HG02970 (cell line): ENCODE data around the gene ZNF462.

Experiments used
- ATAC-seq: cut with Tn5 transposase; IDR thresholded peaks from one replicate; pipeline ENCODE4 v1.9.1; 2021; ENCODE audit warnings: mild to moderate bottlenecking, moderate library complexity, moderate number of reproducible peaks; ENCODE audit not compliant: unreplicated experiment, low FRiP score

Gene ZNF462

GRCh38 chr9:106920091-106920490 lies 57.1 kb downstream of the ZNF462 start:
- no peak for ATAC-seq

DNA sequence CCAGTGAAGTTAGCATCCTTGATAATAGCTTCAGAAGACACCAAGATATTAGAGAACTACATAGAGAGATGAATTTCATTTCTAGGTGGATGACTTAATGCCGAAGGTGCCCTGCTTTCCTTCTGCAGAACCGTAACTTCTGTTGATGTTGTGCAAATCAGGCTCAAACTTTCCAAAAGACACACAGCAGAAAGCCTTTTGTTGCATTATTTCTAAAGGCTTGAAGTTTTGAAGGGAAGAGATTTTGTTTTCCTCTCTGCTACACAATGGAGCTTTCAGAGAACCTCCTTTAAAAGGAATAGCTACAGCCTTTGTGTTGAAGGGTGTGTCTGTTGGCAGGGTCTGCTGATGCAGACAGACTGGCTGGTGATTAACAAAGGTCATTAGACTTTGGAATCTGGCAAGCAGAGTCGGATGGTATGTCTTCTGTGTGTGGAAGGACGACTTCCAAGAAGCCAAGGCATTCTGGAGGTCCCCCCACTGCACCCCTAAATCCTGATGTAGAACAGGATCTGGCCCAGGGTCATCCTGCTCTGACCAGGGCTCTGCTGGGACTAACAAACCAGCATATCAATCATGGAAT lies 57.8 kb downstream of the ZNF462 start:
- no peak for ATAC-seq

- ATAC-seq: no peak
Observed at GRCh38 chr9:106921341-106921899, 58.5 kb downstream of the ZNF462 start.

DNA sequence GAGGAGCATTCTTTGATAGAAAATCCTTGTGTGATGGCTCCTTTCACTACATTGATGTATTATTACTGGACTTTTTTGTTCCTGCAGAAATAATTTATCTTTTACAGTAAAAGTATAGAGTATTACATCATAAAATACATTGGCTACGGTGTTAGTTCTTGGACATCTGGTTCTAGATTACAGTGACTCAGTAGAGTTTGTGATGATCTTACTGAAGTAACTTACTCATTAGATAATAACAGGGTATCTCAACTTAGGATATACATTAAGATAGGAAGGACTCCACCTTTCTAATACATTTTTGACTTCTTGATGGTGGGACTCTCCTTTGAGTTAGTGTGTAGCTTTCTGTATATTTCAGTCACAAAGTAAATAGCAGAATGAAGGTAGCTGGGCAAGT lies 59.1 kb downstream of the ZNF462 start:
- no peak for ATAC-seq

- ATAC-seq: no peak
Observed at GRCh38 chr9:106925392-106925791, 62.4 kb downstream of the ZNF462 start.

DNA sequence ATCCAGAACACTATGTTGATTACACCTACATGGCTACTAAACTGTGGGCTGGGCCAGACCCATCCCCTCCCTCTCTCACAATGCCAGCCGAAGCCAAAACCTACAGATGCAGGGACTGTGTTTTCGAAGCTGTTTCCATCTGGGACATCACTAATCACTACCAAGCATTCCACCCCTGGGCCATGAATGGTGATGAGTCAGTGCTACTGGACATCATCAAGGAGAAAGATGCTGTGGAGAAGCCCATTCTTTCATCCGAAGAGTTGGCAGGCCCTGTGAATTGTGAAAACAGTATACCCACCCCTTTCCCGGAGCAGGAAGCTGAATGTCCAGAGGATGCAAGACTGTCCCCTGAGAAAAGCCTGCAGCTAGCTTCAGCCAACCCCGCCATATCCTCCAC lies 65.0 kb downstream of the ZNF462 start:
- ATAC-seq: no peak

- no peak for ATAC-seq
Observed at GRCh38 chr9:106928350-106928749, 65.4 kb downstream of the ZNF462 start.

GRCh38 chr9:106929471-106930177 lies 66.7 kb downstream of the ZNF462 start:
- no peak for ATAC-seq

DNA sequence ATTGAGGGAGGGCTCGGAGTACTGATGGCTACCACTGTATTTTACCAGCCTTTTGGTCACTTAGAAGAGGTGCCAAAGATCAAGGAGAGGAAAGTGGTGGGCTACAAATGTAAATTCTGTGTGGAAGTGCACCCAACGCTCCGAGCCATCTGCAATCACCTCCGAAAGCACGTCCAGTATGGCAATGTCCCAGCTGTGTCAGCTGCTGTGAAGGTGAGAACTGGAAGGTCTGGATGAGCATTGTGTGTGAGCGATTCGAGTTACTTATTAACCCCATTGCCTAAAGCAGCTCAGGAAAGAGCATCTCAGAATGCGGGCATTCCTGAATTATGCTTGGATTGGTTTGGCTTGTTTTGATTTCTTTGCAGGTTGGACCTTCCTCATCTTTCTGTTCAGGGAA lies 67.5 kb downstream of the ZNF462 start:
- no peak for ATAC-seq

- ATAC-seq: no peak
Observed at GRCh38 chr9:106931466-106931865, 68.5 kb downstream of the ZNF462 start.

GRCh38 chr9:106932178-106932577 lies 69.2 kb downstream of the ZNF462 start:
- ATAC-seq: no peak

- ATAC-seq: no peak
Observed at GRCh38 chr9:106932675-106933074, 69.7 kb downstream of the ZNF462 start.

DNA sequence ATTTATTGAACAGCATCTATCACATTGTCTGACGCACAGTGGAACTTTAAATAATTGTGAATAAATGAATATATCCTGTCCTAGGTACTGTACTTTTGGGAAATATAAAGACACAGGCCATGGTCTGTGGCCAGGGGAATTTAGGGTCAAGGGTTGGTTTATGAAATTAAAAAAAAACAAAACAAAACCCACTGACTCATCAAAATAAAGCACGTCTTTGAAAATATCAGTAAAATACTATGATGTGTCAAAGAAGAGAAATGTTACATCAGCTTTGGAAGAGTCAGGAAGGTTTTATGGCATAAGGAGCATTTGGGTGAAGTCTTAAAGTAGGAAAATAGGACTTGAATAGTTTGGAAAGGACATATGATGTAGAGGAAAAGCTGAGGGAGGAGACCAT lies 70.5 kb downstream of the ZNF462 start:
- ATAC-seq: no peak

DNA sequence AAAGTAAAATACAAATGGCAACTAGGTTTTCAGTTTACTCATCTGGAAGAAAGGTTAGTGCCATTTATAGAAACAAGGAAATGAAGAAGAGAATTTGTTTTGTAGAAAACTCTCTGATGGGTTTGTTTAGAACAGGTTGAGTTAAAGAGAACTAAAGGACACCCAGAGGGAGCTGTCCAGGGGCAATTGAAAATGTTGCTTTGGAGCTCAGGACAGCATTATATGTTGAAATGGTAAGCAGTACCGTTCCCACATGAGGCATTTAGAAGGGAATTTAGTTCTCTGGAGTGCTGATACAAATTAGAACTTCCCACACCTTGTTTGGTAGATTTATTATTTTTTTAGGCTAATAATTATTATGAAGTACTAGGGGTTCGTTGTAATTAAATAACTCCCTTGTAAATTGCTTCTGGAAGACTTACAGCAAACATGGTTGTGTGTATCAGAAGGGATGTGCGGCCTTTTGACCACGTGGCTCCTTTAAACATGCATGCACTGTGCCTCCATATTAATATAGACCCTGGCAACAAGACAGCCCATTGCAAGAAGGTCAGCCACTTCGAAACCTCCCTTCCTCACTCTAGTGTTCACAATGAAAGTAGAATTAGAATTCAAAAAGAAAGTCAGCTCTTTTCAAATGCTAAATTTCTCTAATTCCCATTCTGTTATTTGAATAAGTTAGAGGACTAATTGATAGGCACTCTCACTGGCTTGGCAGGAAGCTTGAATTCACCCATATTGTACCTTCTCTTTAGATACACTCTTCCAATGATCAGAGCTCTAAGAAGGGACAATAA lies 71.7 kb downstream of the ZNF462 start:
- ATAC-seq: no peak

- ATAC-seq: no peak
Observed at GRCh38 chr9:106936680-106937079, 73.7 kb downstream of the ZNF462 start.

DNA sequence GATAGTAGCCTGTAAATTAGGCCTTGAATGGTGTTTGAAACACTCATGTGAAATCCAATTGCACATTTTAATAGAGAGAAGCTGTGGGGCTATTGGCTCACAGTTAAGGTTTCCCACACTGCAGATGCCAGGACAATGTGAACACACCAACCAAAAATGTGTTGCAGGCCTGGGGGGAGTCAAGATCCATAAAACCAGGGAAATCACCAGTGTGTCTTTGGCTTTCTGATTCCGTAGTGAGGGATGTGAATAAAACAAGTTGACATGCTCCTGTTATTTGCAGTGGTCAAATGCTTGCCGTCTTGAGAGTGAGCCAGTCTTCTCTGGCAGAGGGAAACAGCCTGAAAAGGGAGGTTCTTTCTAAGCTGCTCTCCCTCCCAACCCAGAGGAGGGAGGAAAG lies 79.0 kb downstream of the ZNF462 start:
- ATAC-seq: no peak

DNA sequence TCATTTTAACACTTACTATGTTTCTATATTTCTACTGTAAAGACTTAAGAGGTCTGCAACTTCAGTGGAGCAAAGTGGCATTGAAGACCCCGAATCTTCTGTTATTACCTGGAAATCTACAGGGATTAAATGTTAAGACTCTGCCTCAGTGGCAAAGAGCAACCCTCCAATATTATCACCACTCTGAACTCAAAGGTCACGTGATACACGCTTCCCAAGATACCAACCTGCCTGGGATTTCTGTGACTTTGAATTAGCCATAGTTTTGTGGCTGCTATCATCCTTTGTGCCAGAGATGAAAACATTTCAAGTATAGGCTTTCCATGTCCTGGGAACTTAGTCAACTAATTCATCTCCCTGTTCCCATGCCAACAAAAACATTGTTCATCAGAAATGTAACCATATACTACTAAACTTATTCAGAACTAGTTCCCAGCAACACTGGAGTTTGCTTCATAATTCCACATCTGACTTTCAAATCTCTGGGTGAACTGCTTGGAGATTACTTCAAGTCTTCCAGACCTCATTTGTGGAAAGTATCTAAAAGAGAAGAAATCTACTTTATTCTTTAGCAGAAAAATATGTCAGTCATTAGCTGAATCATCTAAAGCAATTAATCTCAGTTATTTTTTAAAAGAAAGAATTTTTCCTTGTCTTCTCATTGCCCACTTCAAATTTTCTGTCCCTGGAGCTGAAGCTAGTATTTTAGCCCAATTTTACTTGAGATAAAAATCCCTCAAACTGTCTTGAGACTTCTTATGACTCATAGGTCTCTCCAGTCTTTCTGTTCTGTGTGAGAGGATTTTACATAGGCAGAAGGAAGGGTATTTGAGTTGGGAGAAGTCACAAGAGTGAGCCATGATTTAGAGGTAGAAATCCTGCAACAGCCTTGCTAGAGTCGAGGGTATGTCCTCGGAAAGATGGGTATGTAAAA lies 83.0 kb downstream of the ZNF462 start:
- no peak for ATAC-seq

DNA sequence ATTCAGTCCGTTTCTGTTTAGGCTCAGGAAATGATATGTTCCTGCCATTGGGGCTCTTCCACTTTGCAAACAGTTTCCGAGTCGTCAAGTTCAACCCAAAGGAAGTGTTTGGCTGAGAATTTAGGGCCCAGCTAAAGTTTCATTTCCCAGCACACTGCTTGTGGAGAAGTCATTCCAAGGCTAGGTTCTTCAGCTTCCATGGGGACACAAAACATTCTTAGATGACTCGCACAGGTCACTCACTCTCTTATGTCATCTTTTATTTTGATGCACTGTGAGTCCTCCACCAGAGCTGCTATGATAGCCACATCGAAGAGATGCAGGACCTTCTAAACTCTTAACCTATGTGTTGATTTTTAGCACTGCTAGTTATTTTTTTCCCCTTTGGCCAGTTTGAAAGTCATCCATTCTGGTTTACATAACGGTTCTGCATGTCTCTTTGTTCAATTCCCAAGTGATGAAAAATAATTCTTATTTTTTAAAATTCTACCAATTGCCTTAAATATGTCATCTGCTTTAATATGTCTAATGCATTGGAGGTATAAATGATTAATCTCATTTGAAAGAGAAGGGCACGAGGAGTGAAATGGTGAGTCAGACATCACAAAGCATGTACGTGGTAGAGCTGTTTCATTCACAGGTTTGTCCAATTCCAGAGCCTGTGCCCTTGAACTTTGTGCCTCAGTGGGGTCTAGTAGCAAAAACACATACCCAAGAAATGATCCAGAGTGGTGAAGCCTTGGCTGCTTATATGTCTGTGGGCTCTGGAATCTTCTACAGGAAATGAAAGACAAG lies 84.3 kb downstream of the ZNF462 start:
- ATAC-seq: no peak

DNA sequence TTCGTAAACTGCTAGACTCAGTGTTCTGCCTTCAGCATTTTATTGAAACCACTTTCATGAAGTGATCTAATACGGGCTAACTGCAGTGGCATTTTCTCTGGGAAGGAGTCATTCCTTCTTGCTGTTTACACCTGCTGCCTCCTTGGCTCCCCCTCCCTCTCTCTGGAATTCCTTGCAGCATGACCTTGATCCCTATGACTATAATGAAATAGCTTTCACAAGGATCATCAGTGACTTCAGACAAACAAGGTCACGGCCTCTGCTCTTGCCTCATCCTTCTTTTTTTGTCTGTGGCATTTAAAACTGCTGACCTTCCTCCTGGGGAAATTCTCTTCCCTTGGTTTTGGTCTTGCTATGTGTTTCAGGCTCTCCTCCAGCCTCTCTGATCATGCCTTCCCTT lies 90.2 kb downstream of the ZNF462 start:
- ATAC-seq: no peak

DNA sequence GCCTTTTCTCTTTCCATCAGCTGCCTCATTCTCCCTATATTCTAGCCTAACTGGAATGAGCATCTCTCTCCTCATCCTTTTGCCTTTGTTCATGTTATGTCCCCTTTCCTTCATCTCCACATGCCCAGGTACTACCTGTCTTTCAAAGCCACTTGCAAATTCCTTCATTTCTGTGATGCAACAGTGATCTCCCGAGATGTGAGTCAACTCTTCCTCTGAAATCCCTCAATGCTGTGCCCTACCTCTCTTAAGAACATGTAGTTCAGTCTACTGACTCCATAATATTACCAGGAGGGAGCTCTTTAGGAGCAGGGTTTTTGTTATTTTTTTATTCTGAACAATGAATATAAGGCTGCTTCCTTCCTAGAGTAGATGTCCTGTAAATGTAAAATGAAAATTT lies 91.6 kb downstream of the ZNF462 start:
- no peak for ATAC-seq
